ENCODE measurements around the gene RNF212.

RNF212 gene

DNA sequence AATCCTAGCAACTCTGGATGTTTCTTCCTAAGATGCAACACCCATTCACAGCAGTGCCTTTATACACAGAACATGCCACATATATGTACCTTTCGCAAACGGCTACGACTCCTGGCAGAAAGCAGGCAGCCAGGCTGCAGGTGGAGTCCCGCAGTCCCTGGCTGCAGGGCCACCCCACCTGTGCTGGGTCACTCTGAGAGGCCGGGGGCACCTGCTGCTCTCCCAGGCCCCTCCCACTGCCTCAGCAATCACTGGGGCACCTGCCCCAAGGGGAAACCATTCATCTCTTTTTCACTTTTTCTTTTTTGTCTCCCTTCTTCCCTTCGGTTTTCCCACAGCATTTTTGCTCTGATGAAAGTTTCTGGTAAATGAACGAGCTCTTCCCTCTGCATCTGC lies 28.0 kb downstream of the RNF212 start:
- no peak for TF ChIP-seq POU2F2 (IDR thresholded peaks at IDR 0.05; ENCODE audit: low read depth, low read length)
- no peak for TF ChIP-seq POLR2A (IDR thresholded peaks at IDR 0.05; ENCODE audit: low read depth, low read length)
- TF ChIP-seq PAX5 (IDR thresholded peaks at IDR 0.05; ENCODE audit: insufficient read depth, low read length, severe bottlenecking): no peak
- TF ChIP-seq SPI1 (IDR thresholded peaks at IDR 0.05; ENCODE audit: low read depth, low read length): no peak
- TF ChIP-seq TAF1 (IDR thresholded peaks at IDR 0.05; ENCODE audit: low read depth, low read length): no peak
- no peak for TF ChIP-seq POLR2AphosphoS5 (IDR thresholded peaks at IDR 0.05; ENCODE audit: low read depth, low read length)
- DNase-seq (ENCODE audit: insufficient read length, low spot score) (no peak), FAIRE-seq (no peak)

DNA sequence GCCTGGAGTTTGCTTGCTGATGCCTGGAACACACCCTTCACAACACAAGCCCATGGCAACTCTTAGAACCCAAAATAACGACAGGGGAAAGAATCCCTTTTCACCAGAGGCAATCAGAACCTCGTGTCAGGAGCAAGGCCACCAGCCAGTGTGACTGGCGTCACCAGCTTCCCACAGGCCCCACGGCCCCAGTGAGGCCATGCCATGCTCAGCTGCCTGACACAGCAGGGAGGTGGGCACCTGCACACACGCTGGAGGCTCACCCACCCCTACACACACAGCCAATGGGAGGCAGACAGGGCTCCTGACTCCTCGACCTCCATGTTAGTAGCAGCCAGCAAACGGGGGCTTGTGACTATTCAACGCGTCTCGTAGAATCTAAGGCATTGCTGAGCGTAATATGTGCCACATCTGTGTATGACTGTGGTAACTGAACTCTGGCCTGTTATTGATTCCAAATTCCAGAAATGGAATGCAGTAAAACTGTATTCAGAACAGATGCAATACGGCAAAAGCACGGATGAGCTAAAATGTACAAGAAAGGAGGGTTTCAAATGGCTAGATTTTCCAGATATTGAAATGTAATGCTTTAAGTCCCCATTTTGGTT lies 28.5 kb downstream of the RNF212 start:
- FAIRE-seq (no peak), DNase-seq (ENCODE audit: insufficient read length, low spot score) (no peak)
- no peak for TF ChIP-seq POU2F2 (IDR thresholded peaks at IDR 0.05; ENCODE audit: low read depth, low read length)
- no peak for TF ChIP-seq SPI1 (IDR thresholded peaks at IDR 0.05; ENCODE audit: low read depth, low read length)
- no peak for TF ChIP-seq TAF1 (IDR thresholded peaks at IDR 0.05; ENCODE audit: low read depth, low read length)
- no peak for TF ChIP-seq POLR2AphosphoS5 (IDR thresholded peaks at IDR 0.05; ENCODE audit: low read depth, low read length)
- TF ChIP-seq POLR2A (IDR thresholded peaks at IDR 0.05; ENCODE audit: low read depth, low read length): no peak
- no peak for TF ChIP-seq PAX5 (IDR thresholded peaks at IDR 0.05; ENCODE audit: insufficient read depth, low read length, severe bottlenecking)

DNA sequence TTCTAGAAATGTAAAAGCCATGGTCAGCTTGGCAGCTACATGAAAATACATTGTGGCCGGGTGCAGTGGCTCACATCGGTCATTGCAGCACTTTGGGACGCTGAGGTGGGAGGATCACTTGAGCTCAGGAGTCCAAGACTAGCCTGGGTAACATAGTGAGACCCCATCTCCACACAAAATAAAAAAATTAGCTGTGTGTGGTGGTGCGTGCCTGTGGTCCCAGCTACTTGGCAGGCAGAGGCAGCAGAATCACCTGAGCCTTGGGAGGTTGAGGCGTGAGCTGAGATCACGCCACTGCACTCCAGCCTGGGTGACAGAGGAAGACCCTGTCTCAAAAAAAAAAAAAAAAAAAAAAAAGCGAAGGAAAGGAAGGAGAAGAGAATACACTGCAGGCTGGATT lies 29.0 kb downstream of the RNF212 start:
- TF ChIP-seq PAX5 (IDR thresholded peaks at IDR 0.05; ENCODE audit: insufficient read depth, low read length, severe bottlenecking): no peak
- TF ChIP-seq TAF1 (IDR thresholded peaks at IDR 0.05; ENCODE audit: low read depth, low read length): no peak
- TF ChIP-seq POLR2AphosphoS5 (IDR thresholded peaks at IDR 0.05; ENCODE audit: low read depth, low read length): no peak
- DNase-seq (ENCODE audit: insufficient read length, low spot score) (no peak), FAIRE-seq (no peak)

DNA sequence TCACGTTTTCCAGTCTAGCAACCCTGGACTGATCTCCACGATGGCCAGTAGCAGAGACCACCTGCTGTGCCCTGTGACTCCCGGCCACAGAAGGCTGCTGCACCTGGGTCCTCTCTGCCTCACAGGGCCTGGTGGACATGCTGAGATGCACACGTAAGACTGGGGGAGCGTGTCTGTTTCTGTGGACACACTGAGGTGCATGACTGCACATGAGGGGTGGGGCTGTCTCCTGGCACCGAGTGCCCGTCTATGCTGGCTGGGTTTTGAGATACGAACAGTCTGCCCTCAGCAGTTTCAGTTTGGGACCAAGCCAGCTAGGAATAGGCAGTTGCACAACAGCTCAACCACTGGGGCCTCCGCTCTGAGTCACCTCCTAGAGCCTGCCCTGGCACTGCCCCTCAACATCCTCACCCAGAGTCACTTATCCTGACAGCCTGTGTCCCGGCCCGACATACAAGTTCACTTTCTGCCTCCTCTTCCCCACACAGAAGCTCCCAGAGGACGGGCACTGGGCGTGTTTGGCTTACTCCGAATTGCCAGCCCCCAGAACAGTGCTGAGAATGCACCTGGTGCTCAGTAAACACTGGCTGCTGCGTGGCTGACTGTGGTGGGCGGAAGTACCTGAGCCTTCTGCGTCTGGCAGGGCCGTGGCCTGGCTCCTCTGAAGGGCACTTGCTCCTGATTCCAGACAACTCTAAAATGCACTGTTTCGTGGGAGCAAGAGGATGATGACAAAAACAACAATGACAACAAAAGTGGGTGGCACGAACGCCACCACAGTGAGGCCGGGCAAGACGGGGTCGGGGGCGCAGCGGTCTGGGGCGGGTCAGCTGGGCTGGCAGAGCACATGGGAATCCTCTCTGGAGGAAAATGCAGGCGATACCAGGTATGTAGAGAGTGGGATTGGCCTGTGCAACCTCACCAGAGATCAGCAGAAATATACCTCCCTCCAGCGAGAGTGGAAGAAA lies 30.9 kb downstream of the RNF212 start:
- TF ChIP-seq TAF1 (IDR thresholded peaks at IDR 0.05; ENCODE audit: low read depth, low read length) (no peak), POLR2AphosphoS5 (IDR thresholded peaks at IDR 0.05; ENCODE audit: low read depth, low read length) (no peak), PAX5 (IDR thresholded peaks at IDR 0.05; ENCODE audit: insufficient read depth, low read length, severe bottlenecking) (no peak), POLR2A (IDR thresholded peaks at IDR 0.05; ENCODE audit: low read depth, low read length) (no peak), POU2F2 (IDR thresholded peaks at IDR 0.05; ENCODE audit: low read depth, low read length) (no peak), SPI1 (IDR thresholded peaks at IDR 0.05; ENCODE audit: low read depth, low read length) (no peak)
- DNase-seq (ENCODE audit: insufficient read length, low spot score) (no peak), FAIRE-seq (no peak)

DNA sequence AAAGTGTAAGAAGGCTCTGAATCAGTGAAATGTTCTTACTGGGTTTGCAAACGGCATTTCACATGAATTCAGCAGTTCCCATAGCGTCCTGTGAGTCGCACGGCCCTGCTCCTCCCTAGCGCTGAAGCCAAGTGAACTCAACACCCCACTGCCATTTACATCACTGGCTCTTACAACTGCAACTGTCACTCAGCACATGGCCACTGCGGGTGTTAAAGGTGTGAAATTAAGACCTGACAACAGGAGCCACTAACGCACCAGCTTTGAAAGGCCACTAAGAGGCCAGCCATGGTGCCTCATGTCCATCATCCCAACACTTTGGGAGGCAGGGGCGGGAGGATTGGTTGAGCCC lies 31.7 kb downstream of the RNF212 start:
- DNase-seq (ENCODE audit: insufficient read length, low spot score): no peak
- FAIRE-seq: no peak
- TF ChIP-seq PAX5 (IDR thresholded peaks at IDR 0.05; ENCODE audit: insufficient read depth, low read length, severe bottlenecking): no peak
- TF ChIP-seq SPI1 (IDR thresholded peaks at IDR 0.05; ENCODE audit: low read depth, low read length): no peak
- no peak for TF ChIP-seq POU2F2 (IDR thresholded peaks at IDR 0.05; ENCODE audit: low read depth, low read length)
- no peak for TF ChIP-seq POLR2A (IDR thresholded peaks at IDR 0.05; ENCODE audit: low read depth, low read length)
- no peak for TF ChIP-seq POLR2AphosphoS5 (IDR thresholded peaks at IDR 0.05; ENCODE audit: low read depth, low read length)
- no peak for TF ChIP-seq TAF1 (IDR thresholded peaks at IDR 0.05; ENCODE audit: low read depth, low read length)

DNA sequence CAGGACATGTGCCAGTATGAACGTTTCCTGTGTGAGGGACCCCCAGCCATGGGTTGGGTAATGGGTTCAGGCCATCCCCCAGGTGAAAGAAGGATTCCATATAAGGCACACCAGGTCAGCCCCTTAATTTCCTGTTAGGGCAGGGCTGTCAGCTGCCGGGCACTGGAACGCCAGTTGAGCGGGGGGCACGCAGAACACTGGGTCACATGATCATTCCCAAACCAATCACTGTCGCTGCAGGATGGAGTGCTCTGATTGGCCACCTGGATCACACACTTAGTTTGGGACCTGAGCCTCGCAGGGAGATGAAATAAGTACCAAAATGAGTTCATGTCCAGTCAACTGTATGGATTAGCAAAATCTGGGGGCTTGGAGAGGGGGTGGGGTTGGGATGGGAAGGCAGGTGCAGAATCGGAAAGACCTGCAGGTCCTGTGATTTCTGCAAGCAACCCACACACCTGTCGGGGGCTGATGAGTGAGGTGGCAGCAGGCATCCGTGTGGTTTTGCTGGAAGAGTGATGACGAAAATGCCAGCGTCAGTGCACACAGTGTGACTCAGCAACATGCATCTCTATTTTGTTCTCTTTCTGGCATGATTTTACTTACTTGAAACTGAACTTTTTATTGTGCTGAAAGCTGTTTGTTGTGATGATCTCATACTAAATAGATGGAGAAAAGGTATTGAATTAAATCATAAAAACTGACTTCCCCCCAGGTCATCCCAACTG lies 32.2 kb downstream of the RNF212 start:
- no peak for TF ChIP-seq POLR2AphosphoS5 (IDR thresholded peaks at IDR 0.05; ENCODE audit: low read depth, low read length)
- TF ChIP-seq POU2F2 (IDR thresholded peaks at IDR 0.05; ENCODE audit: low read depth, low read length): no peak
- TF ChIP-seq PAX5 (IDR thresholded peaks at IDR 0.05; ENCODE audit: insufficient read depth, low read length, severe bottlenecking): no peak
- no peak for TF ChIP-seq SPI1 (IDR thresholded peaks at IDR 0.05; ENCODE audit: low read depth, low read length)
- no peak for TF ChIP-seq TAF1 (IDR thresholded peaks at IDR 0.05; ENCODE audit: low read depth, low read length)
- TF ChIP-seq POLR2A (IDR thresholded peaks at IDR 0.05; ENCODE audit: low read depth, low read length): no peak
- FAIRE-seq (no peak), DNase-seq (ENCODE audit: insufficient read length, low spot score) (no peak)

DNA sequence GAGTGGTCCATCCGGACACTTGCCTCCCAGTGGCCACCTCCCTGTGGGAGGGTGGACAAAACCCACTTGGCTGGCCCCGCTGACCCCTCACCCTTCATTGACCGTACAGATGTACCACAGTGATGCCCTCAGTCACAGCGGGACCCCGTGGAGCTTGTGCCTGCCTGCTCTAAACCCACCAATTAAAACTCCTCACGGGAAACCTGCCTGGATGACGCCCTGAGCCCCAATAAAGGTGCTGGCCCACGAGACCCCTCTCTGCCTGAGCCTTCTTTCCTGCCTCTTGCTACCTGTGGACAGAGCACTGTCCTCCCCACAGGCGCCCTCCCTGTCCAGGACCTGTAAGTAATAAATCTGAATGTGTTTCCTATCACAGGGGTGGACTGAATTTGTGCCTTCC lies 32.9 kb downstream of the RNF212 start:
- TF ChIP-seq PAX5 (IDR thresholded peaks at IDR 0.05; ENCODE audit: insufficient read depth, low read length, severe bottlenecking) (no peak), TAF1 (IDR thresholded peaks at IDR 0.05; ENCODE audit: low read depth, low read length) (no peak), SPI1 (IDR thresholded peaks at IDR 0.05; ENCODE audit: low read depth, low read length) (no peak), POLR2AphosphoS5 (IDR thresholded peaks at IDR 0.05; ENCODE audit: low read depth, low read length) (no peak), POU2F2 (IDR thresholded peaks at IDR 0.05; ENCODE audit: low read depth, low read length) (no peak), POLR2A (IDR thresholded peaks at IDR 0.05; ENCODE audit: low read depth, low read length) (no peak)
- DNase-seq (ENCODE audit: insufficient read length, low spot score) (no peak), FAIRE-seq (no peak)

DNA sequence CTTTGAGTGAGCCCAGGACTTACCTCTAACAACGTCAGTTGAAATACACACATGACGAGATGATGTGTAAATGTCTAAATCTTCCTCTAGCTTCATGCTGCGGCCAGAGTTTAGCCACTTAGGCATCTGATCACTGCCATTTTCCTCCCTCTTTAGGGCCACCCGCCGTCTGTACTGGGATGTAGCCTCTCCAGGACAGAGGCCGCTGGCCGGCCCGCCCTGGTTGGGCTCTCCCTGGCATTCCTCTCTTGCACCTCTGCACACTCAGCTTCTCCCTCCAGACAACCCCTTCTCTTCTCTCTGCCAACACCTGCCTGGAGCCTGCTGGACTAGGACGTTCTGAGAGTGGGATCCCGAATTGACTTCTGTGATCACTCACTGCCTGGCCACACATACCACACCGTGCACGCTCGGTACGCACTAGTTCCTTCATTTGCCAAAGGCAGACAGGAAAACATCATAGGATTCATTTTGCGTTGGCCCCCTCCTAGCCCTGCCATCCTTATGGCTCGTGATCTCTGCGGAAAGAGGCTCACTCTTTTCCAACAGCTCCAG lies 33.6 kb downstream of the RNF212 start:
- no peak for TF ChIP-seq POU2F2 (IDR thresholded peaks at IDR 0.05; ENCODE audit: low read depth, low read length)
- TF ChIP-seq PAX5 (IDR thresholded peaks at IDR 0.05; ENCODE audit: insufficient read depth, low read length, severe bottlenecking): no peak
- TF ChIP-seq POLR2A (IDR thresholded peaks at IDR 0.05; ENCODE audit: low read depth, low read length): no peak
- no peak for TF ChIP-seq POLR2AphosphoS5 (IDR thresholded peaks at IDR 0.05; ENCODE audit: low read depth, low read length)
- TF ChIP-seq SPI1 (IDR thresholded peaks at IDR 0.05; ENCODE audit: low read depth, low read length): no peak
- no peak for TF ChIP-seq TAF1 (IDR thresholded peaks at IDR 0.05; ENCODE audit: low read depth, low read length)
- FAIRE-seq: no peak
- no peak for DNase-seq (ENCODE audit: insufficient read length, low spot score)

DNA sequence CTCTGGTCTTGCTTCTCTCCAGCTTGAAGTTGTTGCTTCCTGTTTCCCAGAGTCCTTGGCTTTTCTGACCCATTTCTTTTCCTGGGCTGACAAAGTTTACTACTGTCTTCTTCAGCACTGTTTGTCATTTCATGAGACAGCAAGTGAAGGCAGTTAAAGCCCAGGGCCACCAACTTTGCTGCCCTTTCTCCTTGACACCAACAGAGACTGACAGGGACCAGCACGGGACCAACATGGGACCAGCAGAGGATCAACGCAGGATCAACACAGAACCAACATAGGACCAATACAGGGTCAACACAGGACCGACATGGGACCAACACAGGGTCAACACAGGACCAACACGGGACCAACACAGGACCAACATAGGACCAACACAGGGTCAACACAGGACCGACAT lies 34.9 kb downstream of the RNF212 start:
- no peak for DNase-seq (ENCODE audit: insufficient read length, low spot score)
- TF ChIP-seq SPI1 (IDR thresholded peaks at IDR 0.05; ENCODE audit: low read depth, low read length) (no peak), POLR2AphosphoS5 (IDR thresholded peaks at IDR 0.05; ENCODE audit: low read depth, low read length) (no peak), PAX5 (IDR thresholded peaks at IDR 0.05; ENCODE audit: insufficient read depth, low read length, severe bottlenecking) (no peak), POLR2A (IDR thresholded peaks at IDR 0.05; ENCODE audit: low read depth, low read length) (no peak), TAF1 (IDR thresholded peaks at IDR 0.05; ENCODE audit: low read depth, low read length) (no peak), POU2F2 (IDR thresholded peaks at IDR 0.05; ENCODE audit: low read depth, low read length) (no peak)
- no peak for FAIRE-seq

Data from GM12891 (cell line).